ENCODE data around the gene MRM3.

GRCh38 chr17:801660-802059, 19.5 kb downstream of the MRM3 start:
- TF ChIP-seq, protein P1, sequence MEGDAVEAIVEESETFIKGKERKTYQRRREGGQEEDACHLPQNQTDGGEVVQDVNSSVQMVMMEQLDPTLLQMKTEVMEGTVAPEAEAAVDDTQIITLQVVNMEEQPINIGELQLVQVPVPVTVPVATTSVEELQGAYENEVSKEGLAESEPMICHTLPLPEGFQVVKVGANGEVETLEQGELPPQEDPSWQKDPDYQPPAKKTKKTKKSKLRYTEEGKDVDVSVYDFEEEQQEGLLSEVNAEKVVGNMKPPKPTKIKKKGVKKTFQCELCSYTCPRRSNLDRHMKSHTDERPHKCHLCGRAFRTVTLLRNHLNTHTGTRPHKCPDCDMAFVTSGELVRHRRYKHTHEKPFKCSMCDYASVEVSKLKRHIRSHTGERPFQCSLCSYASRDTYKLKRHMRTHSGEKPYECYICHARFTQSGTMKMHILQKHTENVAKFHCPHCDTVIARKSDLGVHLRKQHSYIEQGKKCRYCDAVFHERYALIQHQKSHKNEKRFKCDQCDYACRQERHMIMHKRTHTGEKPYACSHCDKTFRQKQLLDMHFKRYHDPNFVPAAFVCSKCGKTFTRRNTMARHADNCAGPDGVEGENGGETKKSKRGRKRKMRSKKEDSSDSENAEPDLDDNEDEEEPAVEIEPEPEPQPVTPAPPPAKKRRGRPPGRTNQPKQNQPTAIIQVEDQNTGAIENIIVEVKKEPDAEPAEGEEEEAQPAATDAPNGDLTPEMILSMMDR (IDR thresholded peaks at IDR 0.05): no peak
- TF ChIP-seq ZFX (IDR thresholded peaks at IDR 0.05; ENCODE audit: borderline replicate concordance): no peak
